ENCODE measurements around the gene FXR2.

GRCh38 chr17:7615265-7615747 is 609 bp upstream of the FXR2 start:
- TF ChIP-seq, protein P1, sequence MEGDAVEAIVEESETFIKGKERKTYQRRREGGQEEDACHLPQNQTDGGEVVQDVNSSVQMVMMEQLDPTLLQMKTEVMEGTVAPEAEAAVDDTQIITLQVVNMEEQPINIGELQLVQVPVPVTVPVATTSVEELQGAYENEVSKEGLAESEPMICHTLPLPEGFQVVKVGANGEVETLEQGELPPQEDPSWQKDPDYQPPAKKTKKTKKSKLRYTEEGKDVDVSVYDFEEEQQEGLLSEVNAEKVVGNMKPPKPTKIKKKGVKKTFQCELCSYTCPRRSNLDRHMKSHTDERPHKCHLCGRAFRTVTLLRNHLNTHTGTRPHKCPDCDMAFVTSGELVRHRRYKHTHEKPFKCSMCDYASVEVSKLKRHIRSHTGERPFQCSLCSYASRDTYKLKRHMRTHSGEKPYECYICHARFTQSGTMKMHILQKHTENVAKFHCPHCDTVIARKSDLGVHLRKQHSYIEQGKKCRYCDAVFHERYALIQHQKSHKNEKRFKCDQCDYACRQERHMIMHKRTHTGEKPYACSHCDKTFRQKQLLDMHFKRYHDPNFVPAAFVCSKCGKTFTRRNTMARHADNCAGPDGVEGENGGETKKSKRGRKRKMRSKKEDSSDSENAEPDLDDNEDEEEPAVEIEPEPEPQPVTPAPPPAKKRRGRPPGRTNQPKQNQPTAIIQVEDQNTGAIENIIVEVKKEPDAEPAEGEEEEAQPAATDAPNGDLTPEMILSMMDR (IDR thresholded peaks at IDR 0.05) = no peak
- TF ChIP-seq POLR2A (IDR thresholded peaks at IDR 0.05) = no peak

Data from lower leg skin (tissue), 3 donors.